GM12878 (cell line): ENCODE results near the gene MYG1. TPM values are rescaled to one million over a fixed set of nuclear protein-coding genes. Genes with fewer than 3 reads are reported as not detected.
A peak's percentile ranks its signal among the peaks of the same experiment; 100 is the strongest.

Experiments used
- ATAC-seq: fragments of 200-7000 bp; cut with Tn5 transposase; 3 replicates; pipeline ENCODE4 v1.9.1; 2020; ENCODE audit warnings: mild to moderate bottlenecking, moderate library complexity
- BruUV-seq: library from RNA; stranded (reverse); fragments of 400-500 nt; replicated peaks from 2 replicates; lab custom pipeline; 2021; lab: Mats Ljungman, UMichigan
- CTCF ChIA-PET: fragments of 300-600 bp; sonication (Branson Sonifier 250); formaldehyde crosslinking; extraction: SDS; loops from one replicate; lab custom pipeline; 2021; ENCODE audit warnings: inconsistent platforms; lab: Yijun Ruan, JAX
- POLR2A ChIA-PET: fragments of 350-600 bp; formaldehyde crosslinking; extraction: SDS; loops from one replicate; lab custom pipeline; 2021; ENCODE audit warnings: inconsistent platforms; lab: Charles Lee
- RAD21 ChIA-PET: fragments of 300-600 bp; sonication (Branson Sonifier 250); formaldehyde crosslinking; loops from one replicate; lab custom pipeline; 2023; ENCODE audit warnings: antibody characterized with exemption; ENCODE audit not compliant: unreplicated experiment; lab: Charles Lee
- SMC1A ChIA-PET: fragments of 300-600 bp; sonication (Branson Sonifier 250); formaldehyde crosslinking; loops from one replicate; lab custom pipeline; 2023; ENCODE audit not compliant: unreplicated experiment, uncharacterized antibody; lab: Charles Lee
- DNase-seq: peaks from one replicate; pipeline ENCODE4 v3.0.0-alpha.2; 2011; ENCODE audit warnings: low read depth, low spot score
- FAIRE-seq: peaks from 3 replicates; lab custom pipeline; 2011; peaks lifted over from hg19 to GRCh38; lab: Jason Lieb, UNC
- H2AFZ ChIP-seq: 2 replicates; pipeline ENCODE4 v1.6.0; 2011; ENCODE audit warnings: low read depth, low read length, control low read depth; ENCODE audit not compliant: control insufficient read depth
- H3K27ac ChIP-seq: 2 replicates; pipeline ENCODE4 v1.5.1; 2011; ENCODE audit warnings: control low read depth; ENCODE audit not compliant: control insufficient read depth, insufficient read depth
- H3K27me3 ChIP-seq, 2 experiments: replicated peaks in 1 of 2; 2 replicates each; pipeline versions ENCODE4 v1.6.0 to v1.6.1; 2011; ENCODE audit warnings: low read length in 1 of 2; ENCODE audit not compliant: control insufficient read depth in 2 of 2, insufficient read depth in 2 of 2
- H3K36me3 ChIP-seq, 2 experiments: 2 replicates each; pipeline ENCODE4 v1.5.1; 2011; ENCODE audit warnings: low read length in 1 of 2; ENCODE audit not compliant: control insufficient read depth in 2 of 2, insufficient read depth in 2 of 2
- H3K4me1 ChIP-seq: 2 replicates; pipeline ENCODE4 v1.6.1; 2011; ENCODE audit warnings: mild to moderate bottlenecking, low read length, moderate library complexity, mixed read lengths; ENCODE audit not compliant: control insufficient read depth, insufficient read depth
- H3K4me2 ChIP-seq: 2 replicates; pipeline ENCODE4 v1.6.0; 2011; ENCODE audit warnings: control low read depth; ENCODE audit not compliant: control insufficient read depth, insufficient read depth
- H3K4me3 ChIP-seq: fragments of 200-600 bp; sonication (generic); 2 replicates; pipeline ENCODE4 v1.5.1; 2016
- H3K79me2 ChIP-seq: 2 replicates; pipeline ENCODE4 v1.6.0; 2011; ENCODE audit warnings: low read length; ENCODE audit not compliant: control insufficient read depth, insufficient read depth
- H3K9ac ChIP-seq: 2 replicates; pipeline ENCODE4 v1.8.0; 2011; ENCODE audit warnings: low read length, control low read depth, mixed read lengths; ENCODE audit not compliant: control insufficient read depth, insufficient read depth
- H3K9me3 ChIP-seq: replicated peaks from 3 replicates; pipeline ENCODE4 v1.5.1; 2011; ENCODE audit warnings: mild to moderate bottlenecking, low read length; ENCODE audit not compliant: control insufficient read depth, insufficient read depth
- H4K20me1 ChIP-seq: 2 replicates; pipeline ENCODE4 v1.6.0; 2011; ENCODE audit not compliant: control insufficient read depth, insufficient read depth
- ATF7 ChIP-seq: fragments of 450-650 bp; IDR thresholded peaks from 2 replicates; pipeline ENCODE4 v1.6.1; 2016; ENCODE audit warnings: low read depth, mild to moderate bottlenecking
- DPF2 ChIP-seq: fragments of 450-650 bp; IDR thresholded peaks from 2 replicates; pipeline ENCODE4 v1.6.1; 2017; ENCODE audit warnings: mild to moderate bottlenecking
- FOS ChIP-seq: IDR thresholded peaks from 3 replicates; pipeline ENCODE4 v1.6.1; 2011; ENCODE audit warnings: borderline replicate concordance; ENCODE audit not compliant: insufficient read length; ENCODE audit errors: extremely low read depth
- KAT2A ChIP-seq: conservative IDR thresholded peaks from 2 replicates; pipeline ENCODE4 v1.6.1; 2011; ENCODE audit warnings: low read depth, low read length; ENCODE audit not compliant: control insufficient read depth
- NR2F1 ChIP-seq: fragments of 450-650 bp; conservative IDR thresholded peaks from 2 replicates; pipeline ENCODE4 v1.6.1; 2017; ENCODE audit warnings: mild to moderate bottlenecking
- RELB ChIP-seq: fragments of 450-650 bp; IDR thresholded peaks from 2 replicates; pipeline ENCODE4 v1.6.1; 2017; ENCODE audit warnings: low read depth, mild to moderate bottlenecking, moderate library complexity
- ZSCAN29 ChIP-seq: fragments of 450-650 bp; IDR thresholded peaks from 2 replicates; pipeline ENCODE4 v1.6.1; 2017; ENCODE audit warnings: mild to moderate bottlenecking, moderate library complexity
- WGBS: methylation state at CpG from one replicate; pipeline ENCODE4 v1.1.6; 2016; ENCODE audit warnings: low lambda C conversion rate; ENCODE audit not compliant: insufficient replicate concordance, insufficient coverage; ENCODE audit errors: missing lambda C conversion rate; 5-methylcytosine and 5-hydroxymethylcytosine counted together
- in situ Hi-C: fragments of 300-500 bp; cut with MboI; formaldehyde crosslinking; loops from 9 replicates; pipeline ENCODE4 v1.14.3; 2018; ENCODE audit warnings: mixed read lengths
- intact Hi-C: fragments of 100-400 bp; cut with micrococcal nuclease; formaldehyde crosslinking; loops from one replicate; pipeline ENCODE4 v1.14.2; 2022; ENCODE audit not compliant: unreplicated experiment
- polyA plus RNA-seq, 11 experiments: library from polyadenylated mRNA; depleted of rRNA in 4 of 11; unstranded in 6 of 11; stranded (reverse) in 5 of 11; fragments of >200 nt; fragmentation: Nextera tagmentation in 4 of 11; fragmentation: Illumina TruSeq in 1 of 11; extraction: Ambion mirVana in 4 of 11; extraction: Trizol in 1 of 11; gene quantifications; 1 replicate in 1 of 11; 2 replicates in 10 of 11; pipeline versions ENCODE4 v1.2.1 to v1.2.3, GENCODE V29; 2011 to 2016; ENCODE audit warnings: inconsistent platforms in 2 of 11, missing spikeins in 2 of 11, low read depth in 1 of 11
- total RNA-seq, 4 experiments: library from RNA; depleted of rRNA in 3 of 4; stranded (reverse); fragments of >200 nt in 3 of 4; fragmentation: Illumina TruSeq in 1 of 4; extraction: Trizol in 1 of 4; gene quantifications; 2 replicates each; pipeline versions ENCODE4 v1.2.1 to v1.2.3, GENCODE V29; 2013 to 2021
- TF ChIP-seq, protein P1 (sequence below): fragments of 450-650 bp; IDR thresholded peaks from 2 replicates; pipeline ENCODE4 v1.6.1; 2017; ENCODE audit warnings: mild to moderate bottlenecking, moderate library complexity
- TF ChIP-seq, protein P2 (sequence below): fragments of 450-650 bp; IDR thresholded peaks from 2 replicates; pipeline ENCODE4 v1.6.1; 2017; ENCODE audit warnings: mild to moderate bottlenecking, low read depth, inconsistent platforms; ENCODE audit not compliant: poor library complexity, severe bottlenecking
- TF ChIP-seq, protein P3 (sequence below): IDR thresholded peaks from 2 replicates; pipeline ENCODE4 v1.6.1; 2012; ENCODE audit warnings: low read length, inconsistent platforms

The MYG1 gene
- total and polyA plus RNA-seq, 10 of the 15 experiments (the other 5 are each of a cell fraction or from before 2014, with no cell fraction given) = 20.7 to 81.0 (median 49.4) TPM

GRCh38 chr12:53267999-53268629, 31.4 kb upstream of the MYG1 start, which contains the start of gene ESPL1:
ESPL1 (plus strand) TSS chr12:53268299; CDS start chr12:53268767, 468 bp downstream.
- intact Hi-C loops = loop anchor here (5.0 kb wide), 1 partner anchor 46 kb away; no protein-coding TSS in a partner anchor
- peak within 1 kb of the TSS; percentile 89 for H3K4me2 ChIP-seq
- no peak for TF ChIP-seq ATF7
- no peak for TF ChIP-seq ZSCAN29
- TF ChIP-seq FOS = no peak
- no peak; the same call in 1 of the 2 replicates for TF ChIP-seq NR2F1
- TF ChIP-seq, protein P1, sequence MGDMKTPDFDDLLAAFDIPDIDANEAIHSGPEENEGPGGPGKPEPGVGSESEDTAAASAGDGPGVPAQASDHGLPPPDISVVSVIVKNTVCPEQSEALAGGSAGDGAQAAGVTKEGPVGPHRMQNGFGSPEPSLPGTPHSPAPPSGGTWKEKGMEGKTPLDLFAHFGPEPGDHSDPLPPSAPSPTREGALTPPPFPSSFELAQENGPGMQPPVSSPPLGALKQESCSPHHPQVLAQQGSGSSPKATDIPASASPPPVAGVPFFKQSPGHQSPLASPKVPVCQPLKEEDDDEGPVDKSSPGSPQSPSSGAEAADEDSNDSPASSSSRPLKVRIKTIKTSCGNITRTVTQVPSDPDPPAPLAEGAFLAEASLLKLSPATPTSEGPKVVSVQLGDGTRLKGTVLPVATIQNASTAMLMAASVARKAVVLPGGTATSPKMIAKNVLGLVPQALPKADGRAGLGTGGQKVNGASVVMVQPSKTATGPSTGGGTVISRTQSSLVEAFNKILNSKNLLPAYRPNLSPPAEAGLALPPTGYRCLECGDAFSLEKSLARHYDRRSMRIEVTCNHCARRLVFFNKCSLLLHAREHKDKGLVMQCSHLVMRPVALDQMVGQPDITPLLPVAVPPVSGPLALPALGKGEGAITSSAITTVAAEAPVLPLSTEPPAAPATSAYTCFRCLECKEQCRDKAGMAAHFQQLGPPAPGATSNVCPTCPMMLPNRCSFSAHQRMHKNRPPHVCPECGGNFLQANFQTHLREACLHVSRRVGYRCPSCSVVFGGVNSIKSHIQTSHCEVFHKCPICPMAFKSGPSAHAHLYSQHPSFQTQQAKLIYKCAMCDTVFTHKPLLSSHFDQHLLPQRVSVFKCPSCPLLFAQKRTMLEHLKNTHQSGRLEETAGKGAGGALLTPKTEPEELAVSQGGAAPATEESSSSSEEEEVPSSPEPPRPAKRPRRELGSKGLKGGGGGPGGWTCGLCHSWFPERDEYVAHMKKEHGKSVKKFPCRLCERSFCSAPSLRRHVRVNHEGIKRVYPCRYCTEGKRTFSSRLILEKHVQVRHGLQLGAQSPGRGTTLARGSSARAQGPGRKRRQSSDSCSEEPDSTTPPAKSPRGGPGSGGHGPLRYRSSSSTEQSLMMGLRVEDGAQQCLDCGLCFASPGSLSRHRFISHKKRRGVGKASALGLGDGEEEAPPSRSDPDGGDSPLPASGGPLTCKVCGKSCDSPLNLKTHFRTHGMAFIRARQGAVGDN = no peak
- peak; percentile 66 for TF ChIP-seq DPF2
- TF ChIP-seq, protein P2, sequence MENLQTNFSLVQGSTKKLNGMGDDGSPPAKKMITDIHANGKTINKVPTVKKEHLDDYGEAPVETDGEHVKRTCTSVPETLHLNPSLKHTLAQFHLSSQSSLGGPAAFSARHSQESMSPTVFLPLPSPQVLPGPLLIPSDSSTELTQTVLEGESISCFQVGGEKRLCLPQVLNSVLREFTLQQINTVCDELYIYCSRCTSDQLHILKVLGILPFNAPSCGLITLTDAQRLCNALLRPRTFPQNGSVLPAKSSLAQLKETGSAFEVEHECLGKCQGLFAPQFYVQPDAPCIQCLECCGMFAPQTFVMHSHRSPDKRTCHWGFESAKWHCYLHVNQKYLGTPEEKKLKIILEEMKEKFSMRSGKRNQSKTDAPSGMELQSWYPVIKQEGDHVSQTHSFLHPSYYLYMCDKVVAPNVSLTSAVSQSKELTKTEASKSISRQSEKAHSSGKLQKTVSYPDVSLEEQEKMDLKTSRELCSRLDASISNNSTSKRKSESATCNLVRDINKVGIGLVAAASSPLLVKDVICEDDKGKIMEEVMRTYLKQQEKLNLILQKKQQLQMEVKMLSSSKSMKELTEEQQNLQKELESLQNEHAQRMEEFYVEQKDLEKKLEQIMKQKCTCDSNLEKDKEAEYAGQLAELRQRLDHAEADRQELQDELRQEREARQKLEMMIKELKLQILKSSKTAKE = no peak
- peak; percentile 94 for TF ChIP-seq RELB
- no peak for TF ChIP-seq KAT2A
- TF ChIP-seq, protein P3, sequence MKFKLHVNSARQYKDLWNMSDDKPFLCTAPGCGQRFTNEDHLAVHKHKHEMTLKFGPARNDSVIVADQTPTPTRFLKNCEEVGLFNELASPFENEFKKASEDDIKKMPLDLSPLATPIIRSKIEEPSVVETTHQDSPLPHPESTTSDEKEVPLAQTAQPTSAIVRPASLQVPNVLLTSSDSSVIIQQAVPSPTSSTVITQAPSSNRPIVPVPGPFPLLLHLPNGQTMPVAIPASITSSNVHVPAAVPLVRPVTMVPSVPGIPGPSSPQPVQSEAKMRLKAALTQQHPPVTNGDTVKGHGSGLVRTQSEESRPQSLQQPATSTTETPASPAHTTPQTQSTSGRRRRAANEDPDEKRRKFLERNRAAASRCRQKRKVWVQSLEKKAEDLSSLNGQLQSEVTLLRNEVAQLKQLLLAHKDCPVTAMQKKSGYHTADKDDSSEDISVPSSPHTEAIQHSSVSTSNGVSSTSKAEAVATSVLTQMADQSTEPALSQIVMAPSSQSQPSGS = no peak

More at GRCh38 chr12:53267999-53268629, 31.4 kb upstream of the MYG1 start, which contains the start of gene ESPL1:
- WGBS = under 1% methylated on average over 58 of the region's 58 CpGs
- peak within 1 kb of the TSS; percentile 77 for H3K4me3 ChIP-seq
- FAIRE-seq = peak; percentile 86
- ChIA-PET SMC1A (interaction anchor here (0.5 to 7.7 kb wide), 23 partner anchors 9 to 921 kb away, joined by 3 to 155 read pairs (median 4); partner anchors contain the start of genes AAAS, ITGB7 and PFDN5), POLR2A (interaction anchor here (0.5 to 3.4 kb wide), 25 partner anchors 9 to 189 kb away, joined by 3 to 26 read pairs (median 5); partner anchors contain the start of genes AAAS, ITGB7, PFDN5 and SPRYD3), RAD21 (interaction anchor here (0.9 to 8.8 kb wide), 21 partner anchors 8 to 233 kb away, joined by 3 to 146 read pairs (median 7); partner anchors contain the start of genes AAAS, CSAD, ITGB7 and MYG1), CTCF (interaction anchor here (0.6 to 7.2 kb wide), 23 partner anchors 14 to 240 kb away, joined by 3 to 134 read pairs (median 6); partner anchors contain the start of genes AAAS, CSAD, ITGB7 and PFDN5)
- peak within 1 kb of the TSS; percentile 87 for H3K9ac ChIP-seq
- H3K9me3 ChIP-seq = no peaks in the 10 kb centered on the region
- peaks cover 26% of the 10 kb centered on the region for H3K79me2 ChIP-seq
- in situ Hi-C loops = no loop called here
- peaks cover 0 to 9% of the 10 kb centered on the region in 2 experiments; a peak in 1 of 4 replicates for H3K36me3 ChIP-seq
- peak within 1 kb of the TSS; percentile 94 for H2AFZ ChIP-seq
- peak; percentile 93 for ATAC-seq
- no peaks in the 10 kb centered on the region for H3K27me3 ChIP-seq
- peak; percentile 58 for DNase-seq
- BruUV-seq = no TSS peak
- H4K20me1 ChIP-seq = no peaks in the 10 kb centered on the region
- H3K27ac ChIP-seq = peak within 1 kb of the TSS; percentile 89
- peaks cover 14% of the 10 kb centered on the region for H3K4me1 ChIP-seq
